AG09319 (cell line): ENCODE data around the gene RUFY3.
"Not testable (repeated sequence)": the region's sequence is repeated elsewhere in the genome, so short reads cannot be mapped to it uniquely, and the experiment has no call there.

Experiments used
- DNase-seq: peaks from one replicate; pipeline ENCODE4 v3.0.0-alpha.2; 2010; ENCODE audit warnings: low read depth; ENCODE audit errors: extremely low read depth
- CTCF ChIP-seq: IDR thresholded peaks from 2 replicates; pipeline ENCODE4 v1.5.1; 2011; ENCODE audit warnings: low read depth, mild to moderate bottlenecking, inconsistent platforms, low read length, moderate library complexity

RUFY3 gene

DNA sequence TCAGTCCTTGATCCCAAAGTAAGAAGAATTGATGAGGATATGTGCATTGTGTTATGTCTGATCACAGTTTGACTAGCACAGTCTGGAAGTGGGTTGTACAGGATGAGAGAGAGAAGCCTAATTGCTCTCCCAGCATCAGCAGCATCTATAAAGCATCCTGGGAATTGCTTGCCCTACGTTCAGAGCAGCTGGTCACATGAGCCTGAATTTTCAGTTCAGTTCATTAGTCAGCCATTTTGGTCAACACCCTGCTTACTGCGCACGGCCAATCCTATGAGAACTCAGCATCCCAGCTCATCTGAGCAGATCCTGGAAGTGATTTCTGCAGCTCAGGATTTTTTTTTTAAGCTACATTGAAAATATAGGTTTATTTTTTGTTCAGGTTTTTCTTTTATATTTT, at the start of gene RUFY3:
Gene RUFY3 (plus strand): TSS at position 218 of the 400 bp plus-strand sequence. CDS start 610 bp downstream, outside the sequence.
- TF ChIP-seq CTCF = no peak
- DNase-seq = peak; percentile 88

DNA sequence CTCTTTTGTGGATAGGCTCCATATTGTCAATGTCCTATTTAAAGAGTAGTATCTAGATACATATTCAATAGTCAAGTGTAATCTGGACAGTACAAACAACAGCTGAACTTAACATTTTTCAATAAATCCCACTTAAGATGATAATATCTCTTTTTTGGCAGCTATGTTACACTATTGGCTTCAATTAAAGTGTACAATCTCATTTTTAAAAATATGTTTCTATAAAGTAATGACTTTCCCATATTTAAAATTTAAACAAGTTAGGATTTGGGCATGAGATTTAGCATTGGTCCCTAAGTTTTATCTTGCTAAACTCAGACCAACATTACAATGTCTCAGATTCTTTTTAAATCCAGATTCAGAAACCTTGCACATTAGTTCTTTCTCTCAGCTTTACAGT, 47.6 kb upstream of the RUFY3 start:
- TF ChIP-seq CTCF = no peak
- DNase-seq = no peak

- no peak for TF ChIP-seq CTCF
- DNase-seq = no peak
Measured at GRCh38 chr4:70674731-70675130, 47.0 kb upstream of the RUFY3 start.

GRCh38 chr4:70676554-70677090, 45.1 kb upstream of the RUFY3 start:
- TF ChIP-seq CTCF = no peak
- DNase-seq = no peak

DNA sequence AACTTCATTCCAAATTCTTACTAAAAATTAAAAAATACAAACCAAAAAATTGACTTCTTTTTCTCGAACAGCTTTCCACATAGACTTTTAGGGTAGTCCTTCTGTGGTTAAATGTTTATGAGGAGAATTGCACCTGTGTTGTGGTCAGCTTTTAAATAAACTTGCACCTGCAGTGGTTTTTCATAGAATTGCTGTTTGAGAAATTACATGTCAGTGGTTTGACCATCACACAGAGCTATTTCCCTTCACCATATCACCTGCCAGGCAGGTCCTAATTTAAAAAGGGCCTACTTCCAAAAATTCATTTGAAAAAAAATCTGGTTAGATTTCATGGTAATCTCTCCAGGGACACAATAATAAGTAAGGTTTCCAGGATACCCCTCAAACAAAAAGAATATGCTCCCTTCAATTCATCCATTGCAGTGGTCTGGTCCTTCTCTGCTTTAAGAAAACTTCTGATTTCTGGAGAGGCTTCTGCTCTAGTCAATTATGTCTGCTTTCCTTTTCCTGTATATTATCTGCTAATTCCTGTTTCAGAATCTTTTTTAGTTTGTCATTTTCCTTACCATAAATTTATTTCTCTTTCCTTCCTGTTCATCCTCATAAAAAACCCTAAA, 43.3 kb upstream of the RUFY3 start:
- no peak for DNase-seq
- TF ChIP-seq CTCF = no peak

- DNase-seq = no peak
- TF ChIP-seq CTCF = no peak
Measured at GRCh38 chr4:70680934-70681333, 40.8 kb upstream of the RUFY3 start.

DNA sequence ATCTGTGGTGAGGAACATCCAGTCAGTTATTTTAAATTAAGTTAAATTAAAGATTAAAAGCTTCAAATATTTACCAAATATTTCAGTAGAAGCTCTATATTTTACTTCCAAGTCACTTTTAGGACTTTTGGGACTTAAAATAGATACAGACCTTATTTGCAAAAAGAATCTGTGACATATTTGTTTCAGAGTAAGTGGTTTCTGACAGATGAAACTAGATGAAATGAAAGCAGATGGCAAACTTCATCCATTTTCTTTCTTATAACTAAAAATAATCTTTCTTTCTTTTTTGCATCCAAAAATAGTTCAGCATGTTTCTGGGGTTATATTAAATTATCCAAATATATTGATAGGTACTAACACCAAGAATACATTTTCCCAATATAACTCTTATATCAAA, 40.1 kb upstream of the RUFY3 start:
- no peak for TF ChIP-seq CTCF
- no peak for DNase-seq

DNA sequence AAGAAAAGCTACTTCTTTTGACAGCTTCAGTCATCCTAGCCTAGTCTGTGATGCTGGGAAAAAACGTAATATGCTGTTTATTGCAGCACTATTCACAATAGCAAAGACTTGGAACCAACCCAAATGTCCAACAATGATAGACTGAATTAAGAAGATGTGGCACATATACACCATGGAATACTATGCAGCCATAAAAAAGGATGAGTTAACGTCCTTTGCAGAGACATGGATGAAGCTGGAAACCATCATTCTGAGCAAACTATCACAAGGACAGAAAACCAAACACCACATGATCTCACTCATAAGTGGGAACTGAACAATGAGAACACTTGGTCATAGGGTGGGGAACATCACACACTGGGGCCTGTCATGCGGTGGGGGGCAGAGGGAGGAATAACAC, 39.6 kb upstream of the RUFY3 start:
- not testable (repeated sequence) for DNase-seq
